CD4-positive, alpha-beta T cell treated with Interleukin-15 for 4 hours (primary cell): Measurements from ENCODE around the gene GOLGA5.

Experiments used
- DNase-seq: peaks from one replicate; pipeline ENCODE4 v3.0.0-alpha.2; 2020; ENCODE audit warnings: low spot score

GOLGA5 gene

DNA sequence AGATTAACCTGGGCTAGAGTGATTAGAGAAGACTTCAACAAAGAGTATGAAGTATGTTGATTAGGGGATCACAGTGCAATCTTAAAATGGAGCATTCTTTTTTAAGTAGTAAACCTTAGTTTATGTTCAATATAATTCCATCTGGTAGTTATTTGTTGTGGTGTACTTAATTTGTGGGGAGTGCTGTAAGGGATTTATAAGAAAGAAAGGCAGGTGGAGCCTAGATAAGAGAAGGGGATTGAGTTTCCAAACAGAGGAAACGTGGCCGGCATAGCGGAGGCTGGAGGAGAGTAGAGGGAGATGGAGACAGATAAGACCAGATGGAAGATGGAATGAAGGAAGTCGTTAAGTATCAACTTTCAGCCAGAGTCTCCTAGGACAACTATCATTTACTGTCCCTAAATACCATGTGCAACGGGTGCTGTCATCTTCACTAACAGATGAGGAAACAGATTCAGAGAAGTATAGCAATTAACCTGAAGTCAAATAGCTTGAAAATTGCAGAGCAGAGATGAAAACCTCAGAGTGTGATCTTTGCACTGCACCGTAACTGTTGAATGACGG is 38.1 kb downstream of the GOLGA5 start:
- no peak for DNase-seq

DNA sequence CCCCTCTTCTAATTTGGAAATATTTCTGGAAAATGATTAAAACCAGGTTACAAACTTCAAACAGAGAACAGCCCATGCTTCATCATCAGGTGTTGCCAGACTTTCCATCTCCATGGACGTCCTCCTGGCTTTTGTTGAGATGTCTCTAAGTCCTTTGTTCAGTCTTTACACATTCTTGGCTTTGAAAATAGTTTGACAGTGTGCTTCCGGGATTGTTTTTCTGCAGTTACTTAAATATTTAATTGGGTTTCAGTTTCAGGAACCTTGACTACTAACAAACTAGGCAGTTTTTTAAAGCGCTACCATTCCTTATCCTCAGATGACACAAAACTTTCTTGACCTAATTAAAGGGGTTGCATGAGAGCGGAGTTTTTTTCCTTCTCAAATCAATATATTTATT is 47.8 kb downstream of the GOLGA5 start:
- no peak for DNase-seq

DNA sequence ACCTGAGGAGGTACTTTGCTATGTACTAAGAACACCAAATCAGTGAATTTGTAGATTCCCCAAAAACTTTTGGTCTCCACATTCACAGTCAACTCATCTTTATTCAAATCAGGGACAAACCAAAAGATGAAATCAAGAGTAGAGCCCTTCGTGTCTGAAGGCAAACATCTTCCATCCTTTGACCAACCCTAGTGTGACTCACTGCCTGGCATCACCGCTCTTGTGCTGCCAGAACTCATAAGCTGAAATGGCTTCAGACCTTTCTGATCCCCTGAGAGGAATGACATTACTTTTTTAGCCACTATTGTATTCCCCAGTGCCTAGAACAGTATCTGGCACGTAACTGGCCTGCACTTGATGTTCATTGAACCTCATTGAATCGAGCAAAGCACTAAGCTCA is 50.1 kb downstream of the GOLGA5 start:
- no peak for DNase-seq

DNA sequence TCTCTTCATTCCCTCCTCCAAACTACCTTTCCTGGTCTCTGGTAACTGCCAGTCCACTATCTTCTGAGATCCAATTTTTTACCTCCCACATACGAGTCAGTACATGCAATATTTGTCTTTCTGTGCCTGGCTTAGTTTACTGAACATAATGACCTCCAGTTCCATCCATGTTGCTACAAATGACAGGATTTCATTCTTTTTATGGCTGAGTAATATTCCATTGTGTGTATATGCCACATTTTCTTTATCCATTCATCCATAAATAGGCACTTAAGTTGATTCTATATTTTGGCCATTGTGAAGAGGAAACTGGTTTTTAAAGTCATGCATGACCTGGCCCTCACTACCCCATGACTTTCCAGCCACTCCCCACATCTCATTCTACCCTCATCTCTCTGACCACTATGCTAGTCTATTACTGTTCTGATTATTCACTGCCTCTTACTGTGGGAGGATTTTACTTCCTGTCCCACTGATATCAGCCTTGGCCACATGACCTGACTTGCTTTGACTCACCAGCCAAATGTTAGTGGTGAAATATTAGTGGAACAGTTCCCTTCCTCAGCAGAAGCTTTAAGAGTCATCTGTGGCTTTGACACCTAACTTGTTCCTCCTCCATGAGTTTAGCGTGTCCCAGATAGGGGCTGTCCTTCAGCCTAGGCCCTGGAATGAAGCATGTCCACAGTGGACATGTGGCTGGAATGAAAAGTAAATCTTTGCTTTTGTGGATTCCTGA is 52.2 kb downstream of the GOLGA5 start:
- peak; percentile 40 for DNase-seq

DNA sequence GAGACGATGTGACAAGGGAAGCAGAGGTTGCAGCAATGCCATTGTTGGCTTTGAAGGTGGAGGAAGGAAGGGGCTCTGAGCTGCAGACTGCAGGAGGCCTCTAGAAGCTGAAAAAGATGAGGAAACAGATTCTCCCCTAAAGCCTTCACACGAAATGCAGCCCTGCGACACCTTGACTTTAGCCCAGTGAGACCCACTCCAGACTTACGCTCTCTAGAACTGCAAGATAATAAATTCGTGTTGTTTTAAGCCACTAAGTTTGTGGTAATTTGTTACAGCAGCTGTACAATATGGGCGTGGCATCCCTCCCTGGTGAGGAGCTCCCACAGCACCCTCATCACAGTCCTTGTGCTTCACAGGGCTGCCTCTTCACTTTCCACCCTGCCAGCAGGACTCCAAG is 53.2 kb downstream of the GOLGA5 start:
- DNase-seq, result no peak

DNA sequence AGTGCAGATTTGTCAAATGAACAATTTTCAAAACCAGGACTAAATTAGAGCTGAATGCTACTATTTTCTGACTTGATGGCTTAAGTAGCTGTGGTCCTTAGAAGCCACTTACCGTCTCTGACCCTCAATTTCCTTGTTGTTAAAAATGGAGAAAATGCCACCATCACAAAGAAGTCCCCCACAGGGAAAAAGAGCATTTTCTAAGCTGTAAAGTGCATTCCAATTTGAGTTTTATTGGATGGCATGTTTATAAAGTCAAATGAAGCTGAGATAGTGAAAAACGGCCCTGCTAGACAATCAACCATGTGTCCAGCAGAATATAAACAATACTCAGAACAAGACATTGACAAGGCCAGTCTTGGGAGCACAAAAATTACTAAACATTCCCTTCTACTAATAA is 53.6 kb downstream of the GOLGA5 start:
- no peak for DNase-seq

DNA sequence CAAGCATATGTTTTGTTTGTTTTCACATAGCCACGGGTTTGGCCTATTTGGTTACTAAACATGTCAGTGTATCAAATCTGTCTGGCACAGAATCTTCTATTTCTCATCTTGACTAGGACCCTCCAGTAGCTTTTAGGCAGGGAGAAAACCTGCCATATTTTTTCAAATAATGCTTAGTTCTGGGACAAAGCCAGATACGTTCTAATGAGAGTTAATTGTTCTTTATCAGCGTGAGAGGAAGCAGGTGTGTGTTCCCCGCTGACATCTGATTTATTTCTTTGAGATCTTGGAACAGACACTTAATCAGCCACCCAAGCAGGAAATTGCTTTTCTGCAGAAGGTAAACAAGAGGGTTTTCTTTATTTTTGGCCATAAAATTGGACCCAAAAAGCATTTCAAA is 54.8 kb downstream of the GOLGA5 start:
- no peak for DNase-seq

DNA sequence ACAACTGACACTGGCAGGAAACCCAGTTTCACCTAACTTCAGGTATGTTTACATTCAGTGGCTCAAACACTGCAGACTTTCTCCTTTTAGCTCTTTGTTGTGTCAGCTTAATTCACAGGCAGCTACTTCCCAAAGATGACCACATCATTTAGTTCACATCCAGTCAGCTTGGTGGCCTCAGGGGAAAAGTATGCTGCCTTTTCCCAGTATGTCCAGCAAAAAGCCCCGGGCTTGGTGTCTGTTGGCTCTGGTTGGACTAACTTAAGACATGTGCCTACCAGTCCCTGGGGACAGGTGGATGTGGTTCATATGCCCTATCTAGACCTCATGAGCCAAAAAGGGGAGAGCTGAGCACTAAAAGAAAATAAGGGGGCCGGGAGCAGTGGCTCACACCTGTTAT is 56.4 kb downstream of the GOLGA5 start:
- no peak for DNase-seq

DNA sequence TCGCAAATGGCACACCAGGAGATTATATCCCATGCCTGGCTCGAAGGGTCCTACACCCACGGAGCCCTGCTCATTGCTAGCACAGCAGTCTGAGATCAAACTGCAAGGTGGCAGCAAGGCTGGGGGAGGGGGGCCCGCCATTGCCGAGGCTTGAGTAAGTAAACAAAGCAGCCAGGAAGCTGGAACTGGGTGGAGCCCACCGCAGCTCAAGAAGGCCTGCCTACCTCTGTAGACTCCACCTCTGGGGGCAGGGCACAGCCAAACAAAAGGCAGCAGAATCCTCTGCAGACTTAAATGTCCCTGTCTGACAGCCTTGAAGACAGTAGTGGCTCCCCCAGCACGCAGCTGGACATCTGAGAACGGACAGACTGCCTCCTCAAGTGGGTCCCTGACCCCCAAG is 59.0 kb downstream of the GOLGA5 start:
- DNase-seq, result peak; percentile 13

DNA sequence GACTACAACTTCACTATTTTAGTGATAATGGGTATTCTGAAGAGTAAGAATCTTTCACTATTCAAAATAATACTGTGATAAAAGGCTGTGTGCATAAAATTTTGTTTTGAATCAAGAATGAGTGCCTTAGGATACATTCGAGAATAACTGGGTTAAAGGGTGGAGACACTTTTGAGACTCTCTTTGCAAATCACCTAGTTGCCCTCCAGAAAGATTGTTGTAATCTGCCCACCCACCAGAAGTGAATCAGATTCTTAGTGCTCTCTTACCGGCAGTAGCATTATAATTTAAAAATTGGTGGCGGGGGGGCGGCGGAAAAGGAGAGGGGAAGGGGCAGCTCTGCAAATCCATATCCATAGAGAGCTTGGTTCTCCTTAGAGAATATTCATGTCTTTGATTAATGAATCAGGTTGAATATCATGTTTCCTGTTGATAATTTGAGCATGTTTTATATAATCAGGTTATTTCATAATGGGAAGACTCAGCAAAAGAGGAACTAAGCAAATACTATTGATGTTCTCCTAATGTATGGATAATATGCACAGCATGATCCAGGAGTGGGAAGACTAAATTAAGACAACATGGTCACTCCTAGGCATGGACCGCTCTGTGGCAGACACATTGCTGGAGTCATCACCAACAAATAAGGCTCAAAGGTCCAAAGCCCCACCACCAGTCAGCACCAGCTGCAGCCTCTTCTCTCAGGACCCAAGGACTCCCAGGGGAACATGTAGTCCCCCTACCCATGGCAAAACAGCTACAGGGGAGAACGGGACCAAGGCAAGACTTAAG is 66.1 kb downstream of the GOLGA5 start:
- no peak for DNase-seq

DNA sequence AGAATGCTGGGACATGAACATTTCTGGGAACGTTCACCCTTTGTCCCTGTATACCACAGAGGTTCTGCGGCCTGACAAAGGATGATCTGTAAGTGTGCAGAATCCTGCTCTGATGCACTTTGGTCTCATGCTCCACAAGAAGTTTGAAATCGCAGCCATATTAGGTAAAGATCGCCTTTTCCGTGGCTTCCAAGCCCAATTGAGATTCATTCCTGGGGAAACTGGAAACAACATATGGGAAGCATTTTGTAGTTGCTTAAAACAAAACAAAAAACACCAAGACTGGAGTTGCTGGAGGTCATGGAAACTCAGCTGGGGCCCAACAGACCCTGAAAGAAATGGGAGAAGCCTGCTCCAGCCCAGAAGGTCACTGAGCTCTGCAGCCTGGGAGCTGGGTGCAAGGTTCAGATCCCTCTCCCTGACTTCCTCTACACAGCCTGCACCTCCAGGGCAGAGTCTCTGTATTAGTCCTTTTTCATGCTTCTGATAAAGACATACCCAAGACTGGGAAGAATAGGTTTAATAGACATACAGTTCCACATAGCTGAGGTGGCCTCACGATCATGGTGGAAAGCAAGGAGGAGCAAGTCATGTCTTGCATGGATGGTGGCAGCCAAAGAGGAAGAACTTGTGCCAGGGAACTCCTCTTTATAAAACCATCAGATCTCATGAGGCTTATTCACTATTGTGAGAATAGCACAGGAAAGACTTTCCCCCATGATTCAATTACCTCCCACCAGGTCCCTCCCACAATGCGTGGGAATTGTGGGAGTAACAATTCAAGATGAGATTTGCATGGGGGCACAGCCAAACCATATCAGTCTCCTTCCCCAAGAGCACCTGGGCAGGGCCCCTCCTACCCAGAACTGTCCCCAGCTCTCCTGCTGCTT is 68.0 kb downstream of the GOLGA5 start:
- DNase-seq, result no peak

DNA sequence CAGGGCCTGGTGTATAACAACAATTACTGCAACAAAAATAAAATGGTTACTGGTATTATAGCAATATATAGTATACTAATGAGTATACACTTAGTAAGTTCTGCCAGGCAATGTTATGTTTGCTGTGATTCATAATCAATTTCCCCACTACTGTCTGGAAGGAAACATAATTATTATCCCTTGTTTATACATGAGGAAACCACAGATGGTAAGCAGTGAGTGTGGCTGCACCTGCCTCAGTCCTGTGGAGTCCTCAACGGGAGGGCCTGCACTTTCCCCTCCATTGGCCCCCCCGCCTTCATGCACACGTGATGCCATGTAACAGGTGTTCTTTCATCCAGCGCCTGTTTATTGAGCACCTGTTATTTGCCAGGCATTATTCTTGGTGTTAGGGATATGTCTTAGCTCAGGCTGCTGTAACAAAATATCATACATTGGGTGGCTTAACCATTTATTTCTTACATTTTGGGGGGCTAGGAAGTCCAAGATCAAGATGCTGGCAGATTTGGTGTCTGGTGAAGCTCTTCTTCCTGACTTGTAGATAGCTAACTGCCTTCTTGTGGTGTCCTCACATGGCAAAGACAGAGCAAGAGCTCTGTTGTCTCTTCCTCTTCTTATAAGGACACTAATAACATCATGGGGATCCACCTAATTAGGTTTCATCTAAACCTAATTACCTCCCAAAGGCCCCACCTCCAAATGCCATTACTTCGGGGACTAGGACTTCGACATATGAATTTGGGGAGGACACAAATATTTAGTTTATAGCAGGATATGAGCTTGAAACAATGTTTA is 69.4 kb downstream of the GOLGA5 start:
- no peak for DNase-seq

DNA sequence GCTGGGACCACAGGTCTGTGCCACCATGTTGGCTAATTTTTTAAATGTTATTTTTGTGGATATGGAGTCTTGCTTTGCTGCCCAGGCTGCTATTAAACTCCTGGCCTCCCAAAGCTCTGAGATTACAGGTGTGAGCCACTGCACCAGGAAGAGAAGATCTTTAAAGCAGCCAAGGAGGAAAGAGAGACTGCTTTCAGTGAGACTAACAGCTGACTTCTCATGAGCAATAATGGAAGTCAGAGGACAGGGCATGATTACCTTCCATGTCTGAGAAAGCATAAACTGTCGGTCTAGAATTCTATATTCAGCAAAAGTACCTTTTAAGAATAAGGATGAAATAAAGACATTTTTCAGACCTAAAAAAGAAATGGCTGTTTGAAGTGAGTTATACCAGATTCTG is 71.6 kb downstream of the GOLGA5 start:
- no peak for DNase-seq

DNA sequence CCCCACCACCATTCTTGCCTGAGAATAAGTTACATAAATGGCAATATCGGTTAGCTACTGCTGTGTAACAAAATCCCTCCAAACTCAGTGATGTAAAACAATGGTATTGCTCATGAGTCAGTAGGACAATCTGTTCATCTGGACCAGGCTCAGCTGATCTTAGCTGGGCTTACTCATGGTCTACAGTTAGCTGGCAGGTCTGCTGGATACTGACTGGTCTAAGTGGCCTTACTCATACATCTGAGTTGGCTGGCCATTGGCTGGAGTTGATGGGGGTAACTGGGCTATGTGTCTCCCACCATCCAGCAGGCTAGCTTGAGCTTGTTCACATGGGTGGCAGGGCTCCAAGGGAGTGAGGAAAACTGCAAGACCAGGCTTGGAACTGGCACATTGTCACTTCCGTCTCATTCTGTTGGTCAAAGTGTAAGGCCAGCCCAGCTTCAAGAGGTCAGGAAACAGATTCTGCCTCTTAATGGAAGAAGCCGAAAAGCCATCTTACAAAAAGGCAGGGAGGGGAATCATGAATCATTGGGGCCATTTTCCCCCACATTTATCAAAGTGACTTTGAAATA is 72.2 kb downstream of the GOLGA5 start:
- no peak for DNase-seq

DNA sequence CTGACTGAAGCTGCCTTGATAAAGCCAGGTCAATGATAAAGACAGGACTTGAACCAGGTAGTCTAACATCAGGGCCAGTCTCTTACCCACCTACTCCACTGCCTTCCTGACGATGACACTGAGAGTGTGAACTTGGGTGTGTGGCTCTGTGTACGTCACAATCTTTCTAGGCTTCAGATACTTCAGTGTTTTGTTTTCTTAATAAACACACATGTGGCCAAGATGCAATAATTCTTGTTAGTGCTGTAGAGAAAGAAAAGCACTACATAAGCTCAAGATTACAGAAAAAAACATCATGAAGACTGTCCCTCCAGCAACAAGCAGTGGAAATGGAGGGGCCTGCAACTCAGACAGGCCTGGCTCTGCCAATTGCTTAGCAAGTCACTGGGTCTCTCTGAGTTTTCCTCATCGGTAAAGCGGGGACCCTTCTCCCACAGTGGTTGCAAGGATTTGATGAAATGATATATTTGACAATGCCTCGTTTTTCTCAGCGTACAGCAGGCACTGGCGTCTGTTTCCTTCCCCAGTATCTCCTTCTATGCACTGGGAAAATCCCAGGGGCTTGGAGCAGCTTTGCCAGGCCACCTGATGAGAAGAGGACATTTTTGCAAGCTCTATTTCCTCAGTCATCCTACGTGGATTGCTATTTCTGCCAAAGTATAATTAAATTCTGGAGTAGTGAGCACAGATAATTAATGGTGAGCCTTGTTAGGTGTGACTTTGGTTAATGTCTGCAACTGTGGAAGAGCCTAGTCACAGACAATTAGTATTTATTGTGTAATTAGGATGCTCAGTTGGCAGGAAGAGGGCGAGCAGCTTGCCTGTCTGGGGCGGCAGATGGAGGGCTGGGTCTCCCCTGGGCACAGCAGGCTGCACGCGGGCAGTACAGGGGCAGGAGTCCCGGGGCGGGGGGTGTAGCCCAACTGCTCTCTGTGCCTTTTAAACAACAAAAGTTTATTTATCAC is 73.1 kb downstream of the GOLGA5 start:
- DNase-seq, result no peak

DNA sequence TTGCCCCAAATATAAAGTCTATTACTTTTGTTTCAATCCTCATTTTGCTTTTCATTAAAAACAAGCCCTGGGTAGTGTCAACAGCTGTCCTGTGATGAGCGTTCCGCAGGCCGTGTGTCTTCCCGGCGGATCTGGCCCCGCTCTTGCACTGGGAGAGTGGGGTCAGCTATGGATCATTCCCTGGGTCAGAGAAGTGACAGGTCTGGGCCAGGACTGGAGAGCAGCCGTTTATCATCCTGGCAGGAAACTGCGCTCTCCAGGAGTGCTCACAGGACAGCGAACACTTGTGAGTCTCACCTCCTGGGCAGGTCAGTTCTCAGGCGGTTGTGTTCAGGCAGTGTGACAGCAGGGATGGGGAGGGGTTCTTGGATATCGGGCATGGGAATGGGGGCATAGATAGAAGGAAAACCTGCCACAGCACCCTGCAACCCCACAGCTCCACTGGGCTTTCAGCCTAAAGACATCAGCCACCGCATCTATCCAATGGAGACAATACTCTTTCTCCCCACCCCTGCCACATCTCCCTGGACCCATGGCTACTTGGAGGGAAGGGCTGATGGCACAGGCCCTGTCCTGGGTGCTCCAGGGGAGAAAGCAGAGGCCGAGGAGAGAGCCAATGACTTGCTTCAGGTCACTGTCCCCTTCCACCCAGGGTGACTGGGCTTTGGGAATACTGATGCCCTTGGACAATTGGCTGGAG is 81.0 kb downstream of the GOLGA5 start:
- no peak for DNase-seq

DNA sequence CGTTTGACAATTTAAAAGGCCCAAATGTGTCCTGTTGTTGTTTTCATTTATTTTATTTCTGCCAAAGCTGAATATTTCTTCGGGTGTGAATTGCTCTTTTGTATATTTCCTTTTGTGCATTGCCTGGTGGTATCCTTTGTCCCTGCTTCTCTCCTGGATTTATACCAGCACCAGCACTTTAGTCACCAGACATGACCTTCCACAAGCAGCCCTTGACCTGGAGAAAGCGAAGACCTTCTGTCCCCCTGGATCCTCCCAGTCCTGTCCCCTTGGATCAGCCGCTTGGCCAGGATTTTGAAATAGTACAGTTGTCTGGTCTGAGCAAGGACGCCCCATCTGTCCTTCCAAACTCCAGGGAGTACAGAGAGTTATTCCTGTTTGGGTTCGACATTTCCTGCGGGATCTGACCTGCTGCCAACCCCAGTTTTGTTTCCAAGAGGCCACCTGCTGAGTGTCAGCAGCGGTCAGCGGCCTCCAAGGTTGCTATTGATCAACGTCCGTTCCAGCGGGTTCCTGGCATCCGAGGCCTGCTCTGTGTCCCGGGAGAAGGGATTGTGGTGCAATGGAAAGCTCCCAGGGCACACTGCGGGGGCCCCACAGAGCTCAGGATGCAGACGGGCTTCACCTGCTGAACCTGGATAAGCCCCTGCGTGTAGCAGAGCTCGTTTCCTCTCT is 83.8 kb downstream of the GOLGA5 start:
- DNase-seq, result no peak

DNA sequence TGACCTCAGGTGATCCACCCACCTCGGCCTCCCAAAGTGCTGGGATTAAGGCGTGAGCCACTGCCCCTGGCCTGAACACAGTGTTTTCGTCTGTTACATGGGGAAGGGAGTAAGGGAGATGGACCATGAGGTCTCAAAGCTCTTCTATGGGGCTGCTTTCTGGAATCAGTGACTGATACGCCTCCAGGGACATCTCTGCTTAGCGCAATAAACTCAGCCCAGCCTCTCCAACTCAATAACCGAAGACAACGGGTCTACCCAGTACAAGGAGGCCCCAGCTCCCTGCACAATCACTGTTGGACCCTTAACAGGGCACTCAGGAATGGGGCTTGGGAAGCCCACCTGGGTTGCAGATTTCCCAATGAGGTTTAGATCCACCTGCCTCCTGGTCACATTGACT is 86.2 kb downstream of the GOLGA5 start:
- no peak for DNase-seq

DNA sequence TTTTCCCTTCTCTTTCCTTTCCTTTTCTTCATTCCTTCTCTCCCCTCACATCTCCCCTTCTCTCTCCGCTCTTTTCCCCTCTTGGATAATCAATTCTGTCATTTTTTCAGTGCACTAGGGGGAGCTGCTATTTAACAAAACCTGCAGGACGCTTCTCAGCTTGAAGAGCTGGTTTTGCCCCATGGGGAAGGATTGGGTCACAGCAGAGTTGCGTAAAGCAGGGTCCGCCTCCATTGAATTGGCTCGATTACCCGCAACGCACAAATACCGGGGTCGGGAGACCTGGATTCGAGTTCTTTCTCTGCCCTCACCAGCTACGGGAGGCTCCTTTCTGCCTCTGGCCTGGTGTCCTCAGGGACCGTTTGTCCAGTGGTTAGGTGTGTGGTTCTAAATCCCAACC is 86.7 kb downstream of the GOLGA5 start:
- DNase-seq, result no peak
